K562 (cell line): ENCODE data around the gene KATNAL2. TPM values are rescaled to one million over a fixed set of nuclear protein-coding genes. Genes with fewer than 3 reads are reported as not detected.

ENCODE experiments used
- ATAC-seq: fragments of 200-7000 bp; cut with Tn5 transposase; 3 replicates; pipeline ENCODE4 v1.9.1; 2020; ENCODE audit warnings: moderate library complexity
- BruUV-seq: library from RNA; stranded (reverse); fragments of 400-500 nt; replicated peaks from 2 replicates; lab custom pipeline; 2021; lab: Mats Ljungman, UMichigan
- CTCF ChIA-PET: fragments of 300-600 bp; formaldehyde crosslinking; extraction: SDS; loops from one replicate; lab custom pipeline; 2021; ENCODE audit warnings: low intra/inter-chr PET ratio; lab: Yijun Ruan, JAX
- POLR2A ChIA-PET: fragments of 300-600, 350-650 bp; sonication (Branson Sonifier 250); formaldehyde crosslinking; extraction: SDS; loops from one replicate; lab custom pipeline; 2021; ENCODE audit warnings: antibody characterized with exemption, inconsistent platforms; lab: Yijun Ruan, JAX
- DNase-seq, 4 experiments: peaks; one replicate each; pipeline versions ENCODE4 v3.0.0 to v3.0.0-alpha.2; 2011 to 2018; ENCODE audit warnings: low spot score in 3 of 4, mixed read lengths in 3 of 4; ENCODE audit errors: extremely low read depth in 1 of 4
- FAIRE-seq: peaks from 2 replicates; lab custom pipeline; 2011; peaks lifted over from hg19 to GRCh38; lab: Jason Lieb, UNC
- H2AFZ ChIP-seq: 2 replicates; pipeline ENCODE4 v1.6.0; 2011; ENCODE audit warnings: low read depth, low read length, control low read depth, inconsistent platforms
- H3K27ac ChIP-seq: fragments of 200-600 bp; 3 replicates; pipeline ENCODE4 v1.8.0; 2011; ENCODE audit warnings: low read depth, mild to moderate bottlenecking, control low read depth, inconsistent platforms, low read length, moderate library complexity, mixed read lengths; ENCODE audit errors: extremely low read depth
- H3K27me3 ChIP-seq, 2 experiments: fragments of 300-600 bp in 1 of 2; 2 replicates in 1 of 2; 3 replicates in 1 of 2; pipeline versions ENCODE4 v1.6.0 to v1.8.0; 2011; ENCODE audit warnings: inconsistent platforms in 2 of 2, low read length in 2 of 2, mild to moderate bottlenecking in 1 of 2, mixed read lengths in 1 of 2, moderate library complexity in 1 of 2; ENCODE audit not compliant: control insufficient read depth in 2 of 2, insufficient read depth in 2 of 2
- H3K36me3 ChIP-seq: fragments of 300-600 bp; 3 replicates; pipeline ENCODE4 v1.8.0; 2011; ENCODE audit warnings: mild to moderate bottlenecking, low read length, inconsistent platforms; ENCODE audit not compliant: control insufficient read depth, insufficient read depth
- H3K4me1 ChIP-seq, 2 experiments: fragments of 200-600 bp in 1 of 2; replicated peaks in 1 of 2; 2 replicates in 1 of 2; 3 replicates in 1 of 2; pipeline versions ENCODE4 v1.5.1 to v1.8.0; 2011; ENCODE audit warnings: inconsistent platforms in 2 of 2, low read length in 2 of 2, mild to moderate bottlenecking in 1 of 2, mixed read lengths in 1 of 2, moderate library complexity in 1 of 2; ENCODE audit not compliant: control insufficient read depth in 2 of 2, insufficient read depth in 2 of 2
- H3K4me2 ChIP-seq: 2 replicates; pipeline ENCODE4 v1.6.1; 2011; ENCODE audit warnings: low read length, control low read depth, inconsistent platforms, mixed read lengths; ENCODE audit not compliant: insufficient read depth
- H3K4me3 ChIP-seq: fragments of 200-600 bp; sonication (generic), shearing (Covaris generic); 2 replicates; pipeline ENCODE4 v1.5.1; 2016; ENCODE audit warnings: control low read depth, inconsistent platforms
- H3K79me2 ChIP-seq: fragments of 200-600 bp; 3 replicates; pipeline ENCODE4 v1.8.0; 2011; ENCODE audit warnings: low read length, inconsistent platforms; ENCODE audit not compliant: control insufficient read depth, insufficient read depth
- H3K9ac ChIP-seq, 2 experiments: 2 replicates each; pipeline versions ENCODE4 v1.6.0 to v1.6.1; 2011; ENCODE audit warnings: low read depth in 2 of 2, low read length in 2 of 2, control low read depth in 1 of 2, inconsistent platforms in 1 of 2, mild to moderate bottlenecking in 1 of 2, mixed read lengths in 1 of 2; ENCODE audit not compliant: insufficient read depth in 1 of 2
- H3K9me1 ChIP-seq: one replicate; pipeline ENCODE4 v1.6.0; 2011; ENCODE audit warnings: inconsistent platforms, mild to moderate bottlenecking, low read length, moderate library complexity; ENCODE audit not compliant: control insufficient read depth, insufficient read depth
- H3K9me3 ChIP-seq: replicated peaks from 2 replicates; pipeline ENCODE4 v1.5.1; 2011; ENCODE audit warnings: low read depth, low read length, inconsistent platforms; ENCODE audit not compliant: control insufficient read depth, insufficient read depth
- H4K20me1 ChIP-seq: replicated peaks from 2 replicates; pipeline ENCODE4 v1.6.1; 2011; ENCODE audit warnings: low read length, inconsistent platforms, mixed read lengths; ENCODE audit not compliant: control insufficient read depth, insufficient read depth
- CREBBP ChIP-seq: IDR thresholded peaks from one replicate; pipeline ENCODE4 v1.6.1; 2012; ENCODE audit warnings: low read depth, mild to moderate bottlenecking, control low read depth, inconsistent platforms, low read length
- FOS ChIP-seq: IDR thresholded peaks from 3 replicates; pipeline ENCODE4 v1.6.1; 2011; ENCODE audit not compliant: insufficient read length; ENCODE audit errors: extremely low read depth
- GATAD2A ChIP-seq: fragments of 450-650 bp; IDR thresholded peaks from 2 replicates; pipeline ENCODE4 v1.6.1; 2017
- PHF20 ChIP-seq: fragments of 450-650 bp; IDR thresholded peaks from 2 replicates; pipeline ENCODE4 v1.6.1; 2018; ENCODE audit not compliant: partially characterized antibody
- THRAP3 ChIP-seq: fragments of 450-650 bp; IDR thresholded peaks from 2 replicates; pipeline ENCODE4 v1.6.1; 2016; ENCODE audit warnings: mild to moderate bottlenecking, inconsistent platforms, borderline replicate concordance
- ZC3H11A ChIP-seq: IDR thresholded peaks from 2 replicates; pipeline ENCODE4 v1.6.1; 2012; ENCODE audit warnings: low read depth, low read length, improper control_type of control experiment
- ZNF717 ChIP-seq: fragments of 250-450 bp; sonication (Bioruptor Pico); IDR thresholded peaks from 2 replicates; pipeline ENCODE4 v1.5.0; 2021
- ZNF780A ChIP-seq: fragments of 250-450 bp; sonication (Bioruptor Pico); IDR thresholded peaks from 2 replicates; pipeline ENCODE4 v1.5.0; 2021; ENCODE audit warnings: mild to moderate bottlenecking
- WGBS: fragments of 100-300 bp; shearing (Covaris generic); methylation state at CpG from one replicate; pipeline ENCODE4 v1.1.6; 2016; ENCODE audit warnings: low coverage, mixed read lengths; ENCODE audit not compliant: insufficient coverage; ENCODE audit errors: missing lambda C conversion rate; 5-methylcytosine and 5-hydroxymethylcytosine counted together
- in situ Hi-C: fragments of 300-500 bp; cut with MboI; formaldehyde crosslinking; loops from 4 replicates; pipeline ENCODE4 v1.15.0; 2018; ENCODE audit warnings: inconsistent platforms, mixed read lengths
- intact Hi-C: fragments of 100-400 bp; cut with micrococcal nuclease; formaldehyde crosslinking; loops from 2 replicates; pipeline ENCODE4 v1.14.2; 2022
- polyA plus RNA-seq, 8 experiments: library from polyadenylated mRNA; depleted of rRNA in 4 of 8; stranded (reverse) in 5 of 8; unstranded in 3 of 8; fragments of >200 nt; fragmentation: Nextera tagmentation in 2 of 8; fragmentation: Illumina TruSeq in 1 of 8; extraction: Ambion mirVana in 2 of 8; extraction: Trizol in 1 of 8; gene quantifications; 2 replicates each; pipeline versions ENCODE4 v1.2.1 to v1.2.3, GENCODE V29; 2011 to 2014; ENCODE audit warnings: inconsistent platforms in 1 of 8, missing spikeins in 1 of 8
- total RNA-seq, 7 experiments: library from RNA; depleted of rRNA in 6 of 7; stranded (reverse); fragments of >200 nt in 6 of 7; fragmentation: Illumina TruSeq in 2 of 7; extraction: Trizol in 2 of 7; gene quantifications; 2 replicates each; pipeline versions ENCODE4 v1.2.1 to v1.2.3, GENCODE V29; 2011 to 2021; ENCODE audit warnings: low replicate concordance in 1 of 7
- TF ChIP-seq, protein P1 (sequence below): fragments of 250-450 bp; sonication (Bioruptor Pico); IDR thresholded peaks from 2 replicates; pipeline ENCODE4 v1.5.0; 2021
- TF ChIP-seq, protein P2 (sequence below): sonication (generic); formaldehyde crosslinking; IDR thresholded peaks from 2 replicates; pipeline ENCODE4 v1.8.0; 2022; ENCODE audit warnings: missing genetic modification reagents, mild to moderate bottlenecking, moderate library complexity, borderline replicate concordance
- TF ChIP-seq, protein P3 (sequence below): fragments of 200-600 bp; sonication (generic); IDR thresholded peaks from one replicate; pipeline ENCODE4 v1.6.1; 2012; ENCODE audit warnings: mild to moderate bottlenecking, low read depth, low read length, inconsistent platforms

Gene KATNAL2
- total and polyA plus RNA-seq, 9 of the 15 experiments (the other 6 are each of a cell fraction or from before 2014, with no cell fraction given): 0.08 to 1.2 (median 0.48) TPM

DNA sequence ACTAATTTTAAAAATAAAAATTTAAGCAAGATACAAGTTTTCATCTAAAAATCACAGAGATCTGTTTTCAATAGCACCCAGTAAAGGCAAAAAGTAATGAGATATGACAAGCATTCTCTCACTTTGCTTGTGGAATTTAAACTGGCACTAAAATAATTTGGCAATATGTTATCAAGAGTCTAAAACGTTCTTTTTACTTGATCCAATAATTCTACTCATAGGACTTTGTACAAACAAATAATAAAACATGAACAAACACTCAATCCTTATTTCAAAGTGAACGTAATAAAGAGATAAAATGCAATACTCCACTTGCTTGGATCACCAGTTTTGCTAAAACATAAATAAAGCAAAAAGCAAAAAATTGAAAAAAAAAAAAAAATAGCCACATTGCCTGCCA lies 30.5 kb upstream of the KATNAL2 start:
- ChIA-PET CTCF (no interaction called here), POLR2A (interaction anchor here (0.6 kb wide), 1 partner anchor 17 kb away, joined by 3 read pairs; no protein-coding TSS in a partner anchor)
- no peak overlapping the region for H3K27ac ChIP-seq
- DNase-seq (no peak), ATAC-seq (no peak), FAIRE-seq (no peak)
- no peaks in the 10 kb centered on the region for H4K20me1 ChIP-seq
- no peak overlapping the region for H3K4me3 ChIP-seq
- H2AFZ ChIP-seq: no peak overlapping the region
- no TSS peak for BruUV-seq
- no peaks in the 10 kb centered on the region for H3K4me1 ChIP-seq
- H3K9me1 ChIP-seq: peaks cover 2% of the 10 kb centered on the region
- WGBS: 71% methylated on average over 2 of the region's 2 CpGs
- no peak overlapping the region for H3K9ac ChIP-seq
- no peaks in the 10 kb centered on the region for H3K27me3 ChIP-seq
- intact Hi-C loops: no loop called here
- H3K9me3 ChIP-seq: peaks cover 14% of the 10 kb centered on the region
- H3K79me2 ChIP-seq: peaks cover 60% of the 10 kb centered on the region
- H3K36me3 ChIP-seq: peaks cover 27% of the 10 kb centered on the region
- H3K4me2 ChIP-seq: no peak overlapping the region
- in situ Hi-C loops: no loop called here
- TF ChIP-seq GATAD2A: no peak
- TF ChIP-seq, protein P1, sequence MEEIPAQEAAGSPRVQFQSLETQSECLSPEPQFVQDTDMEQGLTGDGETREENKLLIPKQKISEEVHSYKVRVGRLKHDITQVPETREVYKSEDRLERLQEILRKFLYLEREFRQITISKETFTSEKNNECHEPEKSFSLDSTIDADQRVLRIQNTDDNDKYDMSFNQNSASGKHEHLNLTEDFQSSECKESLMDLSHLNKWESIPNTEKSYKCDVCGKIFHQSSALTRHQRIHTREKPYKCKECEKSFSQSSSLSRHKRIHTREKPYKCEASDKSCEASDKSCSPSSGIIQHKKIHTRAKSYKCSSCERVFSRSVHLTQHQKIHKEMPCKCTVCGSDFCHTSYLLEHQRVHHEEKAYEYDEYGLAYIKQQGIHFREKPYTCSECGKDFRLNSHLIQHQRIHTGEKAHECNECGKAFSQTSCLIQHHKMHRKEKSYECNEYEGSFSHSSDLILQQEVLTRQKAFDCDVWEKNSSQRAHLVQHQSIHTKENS: no peak
- TF ChIP-seq THRAP3: no peak
- no peak for TF ChIP-seq FOS
- TF ChIP-seq ZNF717: no peak
- TF ChIP-seq, protein P2, sequence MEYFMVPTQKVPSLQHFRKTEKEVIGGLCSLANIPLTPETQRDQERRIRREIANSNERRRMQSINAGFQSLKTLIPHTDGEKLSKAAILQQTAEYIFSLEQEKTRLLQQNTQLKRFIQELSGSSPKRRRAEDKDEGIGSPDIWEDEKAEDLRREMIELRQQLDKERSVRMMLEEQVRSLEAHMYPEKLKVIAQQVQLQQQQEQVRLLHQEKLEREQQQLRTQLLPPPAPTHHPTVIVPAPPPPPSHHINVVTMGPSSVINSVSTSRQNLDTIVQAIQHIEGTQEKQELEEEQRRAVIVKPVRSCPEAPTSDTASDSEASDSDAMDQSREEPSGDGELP (CRISPR knock-in tag): no peak
- no peak for TF ChIP-seq ZC3H11A
- no peak for TF ChIP-seq ZNF780A (CRISPR knock-in tag)
- TF ChIP-seq, protein P3, sequence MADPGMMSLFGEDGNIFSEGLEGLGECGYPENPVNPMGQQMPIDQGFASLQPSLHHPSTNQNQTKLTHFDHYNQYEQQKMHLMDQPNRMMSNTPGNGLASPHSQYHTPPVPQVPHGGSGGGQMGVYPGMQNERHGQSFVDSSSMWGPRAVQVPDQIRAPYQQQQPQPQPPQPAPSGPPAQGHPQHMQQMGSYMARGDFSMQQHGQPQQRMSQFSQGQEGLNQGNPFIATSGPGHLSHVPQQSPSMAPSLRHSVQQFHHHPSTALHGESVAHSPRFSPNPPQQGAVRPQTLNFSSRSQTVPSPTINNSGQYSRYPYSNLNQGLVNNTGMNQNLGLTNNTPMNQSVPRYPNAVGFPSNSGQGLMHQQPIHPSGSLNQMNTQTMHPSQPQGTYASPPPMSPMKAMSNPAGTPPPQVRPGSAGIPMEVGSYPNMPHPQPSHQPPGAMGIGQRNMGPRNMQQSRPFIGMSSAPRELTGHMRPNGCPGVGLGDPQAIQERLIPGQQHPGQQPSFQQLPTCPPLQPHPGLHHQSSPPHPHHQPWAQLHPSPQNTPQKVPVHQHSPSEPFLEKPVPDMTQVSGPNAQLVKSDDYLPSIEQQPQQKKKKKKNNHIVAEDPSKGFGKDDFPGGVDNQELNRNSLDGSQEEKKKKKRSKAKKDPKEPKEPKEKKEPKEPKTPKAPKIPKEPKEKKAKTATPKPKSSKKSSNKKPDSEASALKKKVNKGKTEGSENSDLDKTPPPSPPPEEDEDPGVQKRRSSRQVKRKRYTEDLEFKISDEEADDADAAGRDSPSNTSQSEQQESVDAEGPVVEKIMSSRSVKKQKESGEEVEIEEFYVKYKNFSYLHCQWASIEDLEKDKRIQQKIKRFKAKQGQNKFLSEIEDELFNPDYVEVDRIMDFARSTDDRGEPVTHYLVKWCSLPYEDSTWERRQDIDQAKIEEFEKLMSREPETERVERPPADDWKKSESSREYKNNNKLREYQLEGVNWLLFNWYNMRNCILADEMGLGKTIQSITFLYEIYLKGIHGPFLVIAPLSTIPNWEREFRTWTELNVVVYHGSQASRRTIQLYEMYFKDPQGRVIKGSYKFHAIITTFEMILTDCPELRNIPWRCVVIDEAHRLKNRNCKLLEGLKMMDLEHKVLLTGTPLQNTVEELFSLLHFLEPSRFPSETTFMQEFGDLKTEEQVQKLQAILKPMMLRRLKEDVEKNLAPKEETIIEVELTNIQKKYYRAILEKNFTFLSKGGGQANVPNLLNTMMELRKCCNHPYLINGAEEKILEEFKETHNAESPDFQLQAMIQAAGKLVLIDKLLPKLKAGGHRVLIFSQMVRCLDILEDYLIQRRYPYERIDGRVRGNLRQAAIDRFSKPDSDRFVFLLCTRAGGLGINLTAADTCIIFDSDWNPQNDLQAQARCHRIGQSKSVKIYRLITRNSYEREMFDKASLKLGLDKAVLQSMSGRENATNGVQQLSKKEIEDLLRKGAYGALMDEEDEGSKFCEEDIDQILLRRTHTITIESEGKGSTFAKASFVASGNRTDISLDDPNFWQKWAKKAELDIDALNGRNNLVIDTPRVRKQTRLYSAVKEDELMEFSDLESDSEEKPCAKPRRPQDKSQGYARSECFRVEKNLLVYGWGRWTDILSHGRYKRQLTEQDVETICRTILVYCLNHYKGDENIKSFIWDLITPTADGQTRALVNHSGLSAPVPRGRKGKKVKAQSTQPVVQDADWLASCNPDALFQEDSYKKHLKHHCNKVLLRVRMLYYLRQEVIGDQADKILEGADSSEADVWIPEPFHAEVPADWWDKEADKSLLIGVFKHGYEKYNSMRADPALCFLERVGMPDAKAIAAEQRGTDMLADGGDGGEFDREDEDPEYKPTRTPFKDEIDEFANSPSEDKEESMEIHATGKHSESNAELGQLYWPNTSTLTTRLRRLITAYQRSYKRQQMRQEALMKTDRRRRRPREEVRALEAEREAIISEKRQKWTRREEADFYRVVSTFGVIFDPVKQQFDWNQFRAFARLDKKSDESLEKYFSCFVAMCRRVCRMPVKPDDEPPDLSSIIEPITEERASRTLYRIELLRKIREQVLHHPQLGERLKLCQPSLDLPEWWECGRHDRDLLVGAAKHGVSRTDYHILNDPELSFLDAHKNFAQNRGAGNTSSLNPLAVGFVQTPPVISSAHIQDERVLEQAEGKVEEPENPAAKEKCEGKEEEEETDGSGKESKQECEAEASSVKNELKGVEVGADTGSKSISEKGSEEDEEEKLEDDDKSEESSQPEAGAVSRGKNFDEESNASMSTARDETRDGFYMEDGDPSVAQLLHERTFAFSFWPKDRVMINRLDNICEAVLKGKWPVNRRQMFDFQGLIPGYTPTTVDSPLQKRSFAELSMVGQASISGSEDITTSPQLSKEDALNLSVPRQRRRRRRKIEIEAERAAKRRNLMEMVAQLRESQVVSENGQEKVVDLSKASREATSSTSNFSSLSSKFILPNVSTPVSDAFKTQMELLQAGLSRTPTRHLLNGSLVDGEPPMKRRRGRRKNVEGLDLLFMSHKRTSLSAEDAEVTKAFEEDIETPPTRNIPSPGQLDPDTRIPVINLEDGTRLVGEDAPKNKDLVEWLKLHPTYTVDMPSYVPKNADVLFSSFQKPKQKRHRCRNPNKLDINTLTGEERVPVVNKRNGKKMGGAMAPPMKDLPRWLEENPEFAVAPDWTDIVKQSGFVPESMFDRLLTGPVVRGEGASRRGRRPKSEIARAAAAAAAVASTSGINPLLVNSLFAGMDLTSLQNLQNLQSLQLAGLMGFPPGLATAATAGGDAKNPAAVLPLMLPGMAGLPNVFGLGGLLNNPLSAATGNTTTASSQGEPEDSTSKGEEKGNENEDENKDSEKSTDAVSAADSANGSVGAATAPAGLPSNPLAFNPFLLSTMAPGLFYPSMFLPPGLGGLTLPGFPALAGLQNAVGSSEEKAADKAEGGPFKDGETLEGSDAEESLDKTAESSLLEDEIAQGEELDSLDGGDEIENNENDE: no peak
- no peak for TF ChIP-seq PHF20
- TF ChIP-seq CREBBP: no peak
